ENCODE results near the gene MACROH2A1.

The MACROH2A1 gene

GRCh38 chr5:135357685-135358084 is 41.3 kb downstream of the MACROH2A1 start:
- no peaks in the 10 kb centered on the region for H3K4me1 ChIP-seq (ENCODE audit: insufficient read depth, low read length, severe bottlenecking)
- H3K79me2 ChIP-seq (ENCODE audit: insufficient read depth, low read length) = no peaks in the 10 kb centered on the region
- no peak overlapping the region for H3K9ac ChIP-seq (ENCODE audit: low read length)
- H3K4me3 ChIP-seq (ENCODE audit: low read depth, low read length, poor library complexity, severe bottlenecking) = no peak overlapping the region
- no peak overlapping the region for H3K4me2 ChIP-seq (ENCODE audit: low read length)
- no peaks in the 10 kb centered on the region for H3K9me2 ChIP-seq (ENCODE audit: low read depth, low read length)
- H4K20me1 ChIP-seq (ENCODE audit: insufficient read depth, low read length) = no peaks in the 10 kb centered on the region
- H2AFZ ChIP-seq (ENCODE audit: low read length) = no peak overlapping the region
- no peak for TF ChIP-seq EZH2 (IDR thresholded peaks at IDR 0.05; ENCODE audit: borderline replicate concordance, low read length)
- TF ChIP-seq, protein P1, sequence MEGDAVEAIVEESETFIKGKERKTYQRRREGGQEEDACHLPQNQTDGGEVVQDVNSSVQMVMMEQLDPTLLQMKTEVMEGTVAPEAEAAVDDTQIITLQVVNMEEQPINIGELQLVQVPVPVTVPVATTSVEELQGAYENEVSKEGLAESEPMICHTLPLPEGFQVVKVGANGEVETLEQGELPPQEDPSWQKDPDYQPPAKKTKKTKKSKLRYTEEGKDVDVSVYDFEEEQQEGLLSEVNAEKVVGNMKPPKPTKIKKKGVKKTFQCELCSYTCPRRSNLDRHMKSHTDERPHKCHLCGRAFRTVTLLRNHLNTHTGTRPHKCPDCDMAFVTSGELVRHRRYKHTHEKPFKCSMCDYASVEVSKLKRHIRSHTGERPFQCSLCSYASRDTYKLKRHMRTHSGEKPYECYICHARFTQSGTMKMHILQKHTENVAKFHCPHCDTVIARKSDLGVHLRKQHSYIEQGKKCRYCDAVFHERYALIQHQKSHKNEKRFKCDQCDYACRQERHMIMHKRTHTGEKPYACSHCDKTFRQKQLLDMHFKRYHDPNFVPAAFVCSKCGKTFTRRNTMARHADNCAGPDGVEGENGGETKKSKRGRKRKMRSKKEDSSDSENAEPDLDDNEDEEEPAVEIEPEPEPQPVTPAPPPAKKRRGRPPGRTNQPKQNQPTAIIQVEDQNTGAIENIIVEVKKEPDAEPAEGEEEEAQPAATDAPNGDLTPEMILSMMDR (IDR thresholded peaks at IDR 0.05; ENCODE audit: low read length) = no peak
- H3K27me3 ChIP-seq (ENCODE audit: insufficient read depth, low read length) = no peaks in the 10 kb centered on the region
- H3K27ac ChIP-seq (ENCODE audit: low read depth, low read length, poor library complexity, severe bottlenecking) = no peak overlapping the region
- H3K36me3 ChIP-seq (ENCODE audit: insufficient read depth, low read length) = peaks cover 98% of the 10 kb centered on the region
- H3F3A ChIP-seq (ENCODE audit: insufficient read depth, low read length) = no peaks in the 10 kb centered on the region
- no peaks in the 10 kb centered on the region for H3K9me3 ChIP-seq (ENCODE audit: low read length)

- Histone ChIP-seq H3K27me3 (ENCODE audit: insufficient read depth, low read length) (no peaks in the 10 kb centered on the region), H3K9me2 (ENCODE audit: low read depth, low read length) (no peaks in the 10 kb centered on the region), H3K79me2 (ENCODE audit: insufficient read depth, low read length) (no peaks in the 10 kb centered on the region), H3K9ac (ENCODE audit: low read length) (no peak overlapping the region), H3K4me2 (ENCODE audit: low read length) (no peak overlapping the region), H3K4me1 (ENCODE audit: insufficient read depth, low read length, severe bottlenecking) (no peaks in the 10 kb centered on the region), H3K4me3 (ENCODE audit: low read depth, low read length, poor library complexity, severe bottlenecking) (no peak overlapping the region), H3K27ac (ENCODE audit: low read depth, low read length, poor library complexity, severe bottlenecking) (no peak overlapping the region), H3K36me3 (ENCODE audit: insufficient read depth, low read length) (peaks cover 98% of the 10 kb centered on the region), H4K20me1 (ENCODE audit: insufficient read depth, low read length) (no peaks in the 10 kb centered on the region), H3F3A (ENCODE audit: insufficient read depth, low read length) (no peaks in the 10 kb centered on the region), H3K9me3 (ENCODE audit: low read length) (no peaks in the 10 kb centered on the region), H2AFZ (ENCODE audit: low read length) (no peak overlapping the region)
- TF ChIP-seq, protein P1 (IDR thresholded peaks at IDR 0.05; ENCODE audit: low read length) = no peak
- no peak for TF ChIP-seq EZH2 (IDR thresholded peaks at IDR 0.05; ENCODE audit: borderline replicate concordance, low read length)
Measured at GRCh38 chr5:135356522-135357318, 42.3 kb downstream of the MACROH2A1 start.

DNA sequence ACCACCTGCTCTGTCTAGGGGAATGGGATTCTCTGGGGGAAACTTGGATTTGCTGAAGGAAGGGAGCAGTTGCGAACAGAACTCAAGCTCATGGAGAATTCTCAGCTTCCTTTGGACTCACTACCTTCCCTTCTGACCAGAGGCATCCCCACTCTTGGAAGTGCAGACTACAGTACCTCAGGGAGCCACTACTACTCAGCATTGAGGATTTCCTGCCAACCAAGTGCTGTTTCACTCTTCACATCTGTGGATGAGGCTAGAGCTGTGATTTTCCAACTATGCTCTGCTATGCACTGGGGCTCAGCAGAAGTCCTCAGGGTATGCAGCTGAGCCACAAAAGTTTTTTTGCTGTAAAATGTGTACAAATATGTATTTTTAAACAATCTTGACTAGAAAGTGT is 43.9 kb downstream of the MACROH2A1 start:
- Histone ChIP-seq H3K9me2 (ENCODE audit: low read depth, low read length) (no peaks in the 10 kb centered on the region), H2AFZ (ENCODE audit: low read length) (no peak overlapping the region), H3K9ac (ENCODE audit: low read length) (no peak overlapping the region), H3K36me3 (ENCODE audit: insufficient read depth, low read length) (peaks cover 94% of the 10 kb centered on the region), H4K20me1 (ENCODE audit: insufficient read depth, low read length) (no peaks in the 10 kb centered on the region), H3K79me2 (ENCODE audit: insufficient read depth, low read length) (no peaks in the 10 kb centered on the region), H3K9me3 (ENCODE audit: low read length) (no peaks in the 10 kb centered on the region), H3F3A (ENCODE audit: insufficient read depth, low read length) (no peaks in the 10 kb centered on the region), H3K4me3 (ENCODE audit: low read depth, low read length, poor library complexity, severe bottlenecking) (no peak overlapping the region), H3K27ac (ENCODE audit: low read depth, low read length, poor library complexity, severe bottlenecking) (no peak overlapping the region), H3K27me3 (ENCODE audit: insufficient read depth, low read length) (no peaks in the 10 kb centered on the region), H3K4me1 (ENCODE audit: insufficient read depth, low read length, severe bottlenecking) (no peaks in the 10 kb centered on the region), H3K4me2 (ENCODE audit: low read length) (no peak overlapping the region)
- no peak for TF ChIP-seq EZH2 (IDR thresholded peaks at IDR 0.05; ENCODE audit: borderline replicate concordance, low read length)
- TF ChIP-seq, protein P1 (IDR thresholded peaks at IDR 0.05; ENCODE audit: low read length) = no peak
